Hepatocyte (in vitro differentiated cells): ENCODE measurements around the gene WAPL.

ENCODE experiments used
- EZH2phosphoT487 ChIP-seq: fragments of 200-600 bp; sonication (generic); IDR thresholded peaks from one replicate; pipeline ENCODE4 v1.6.1; 2018; ENCODE audit warnings: antibody characterized with exemption, mild to moderate bottlenecking, low read depth, moderate library complexity; ENCODE audit not compliant: unreplicated experiment, severe bottlenecking
- TF ChIP-seq, protein P1 (sequence below): fragments of 200-600 bp; sonication (generic); IDR thresholded peaks from 2 replicates; pipeline ENCODE4 v1.5.1; 2016; ENCODE audit warnings: antibody characterized with exemption, mild to moderate bottlenecking; ENCODE audit not compliant: poor library complexity

DNA sequence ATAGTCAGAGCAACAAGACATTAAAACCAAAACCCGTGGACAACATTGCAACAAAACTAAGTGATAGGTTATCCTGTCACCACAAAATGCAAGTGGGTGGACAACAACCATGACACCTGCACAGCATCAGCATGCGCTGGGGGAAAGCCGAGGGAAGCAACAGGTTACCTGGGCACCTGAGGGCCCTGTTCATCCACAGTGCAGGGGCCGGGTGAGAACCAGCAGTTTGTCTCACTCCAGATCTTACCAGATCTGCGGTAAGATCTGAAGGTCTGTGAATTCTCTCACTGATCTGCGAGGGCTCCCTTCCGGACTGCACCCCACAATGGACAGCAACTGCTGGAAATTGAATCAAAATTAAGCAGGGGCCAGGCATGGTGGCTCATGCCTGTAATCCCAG, 124.5 kb downstream of the WAPL start:
- TF ChIP-seq, protein P1, sequence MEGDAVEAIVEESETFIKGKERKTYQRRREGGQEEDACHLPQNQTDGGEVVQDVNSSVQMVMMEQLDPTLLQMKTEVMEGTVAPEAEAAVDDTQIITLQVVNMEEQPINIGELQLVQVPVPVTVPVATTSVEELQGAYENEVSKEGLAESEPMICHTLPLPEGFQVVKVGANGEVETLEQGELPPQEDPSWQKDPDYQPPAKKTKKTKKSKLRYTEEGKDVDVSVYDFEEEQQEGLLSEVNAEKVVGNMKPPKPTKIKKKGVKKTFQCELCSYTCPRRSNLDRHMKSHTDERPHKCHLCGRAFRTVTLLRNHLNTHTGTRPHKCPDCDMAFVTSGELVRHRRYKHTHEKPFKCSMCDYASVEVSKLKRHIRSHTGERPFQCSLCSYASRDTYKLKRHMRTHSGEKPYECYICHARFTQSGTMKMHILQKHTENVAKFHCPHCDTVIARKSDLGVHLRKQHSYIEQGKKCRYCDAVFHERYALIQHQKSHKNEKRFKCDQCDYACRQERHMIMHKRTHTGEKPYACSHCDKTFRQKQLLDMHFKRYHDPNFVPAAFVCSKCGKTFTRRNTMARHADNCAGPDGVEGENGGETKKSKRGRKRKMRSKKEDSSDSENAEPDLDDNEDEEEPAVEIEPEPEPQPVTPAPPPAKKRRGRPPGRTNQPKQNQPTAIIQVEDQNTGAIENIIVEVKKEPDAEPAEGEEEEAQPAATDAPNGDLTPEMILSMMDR, result no peak
- no peak for TF ChIP-seq EZH2phosphoT487
